Astrocyte (in vitro differentiated cells and primary cell): ENCODE results near the gene USP25.

Experiments
- CTCF ChIP-seq: IDR thresholded peaks from 2 replicates; pipeline ENCODE4 v1.5.1; 2011; ENCODE audit warnings: low read depth, mild to moderate bottlenecking, inconsistent platforms, low read length, moderate library complexity; ENCODE audit not compliant: insufficient read depth
- EZH2 ChIP-seq: IDR thresholded peaks from 2 replicates; pipeline ENCODE4 v1.6.1; 2012; ENCODE audit warnings: mild to moderate bottlenecking, low read length, inconsistent platforms; ENCODE audit not compliant: insufficient read depth

GRCh38 chr21:15840406-15840805, 110.6 kb downstream of the USP25 start:
- no peak for TF ChIP-seq CTCF
- TF ChIP-seq EZH2: no peak
